NK-92 (cell line): ENCODE measurements around the gene TRIM28.

Experiments
- DNase-seq: peaks from one replicate; lab custom pipeline; 2025; ENCODE audit not compliant: unreplicated experiment; lab: John Stamatoyannopoulos, UW

Gene TRIM28

GRCh38 chr19:58559275-58560006 lies 15.6 kb downstream of the TRIM28 start:
- no peak for DNase-seq

- DNase-seq = no peak
These were observed 16.4 kb downstream of the TRIM28 start for GRCh38 chr19:58560007-58560887.

- no peak for DNase-seq
These were observed 17.1 kb downstream of the TRIM28 start for GRCh38 chr19:58560921-58561320.

- DNase-seq = no peak
These were observed 17.7 kb downstream of the TRIM28 start for GRCh38 chr19:58561373-58562121.

- DNase-seq = no peak
These were observed 18.5 kb downstream of the TRIM28 start for GRCh38 chr19:58562122-58563033.

GRCh38 chr19:58563034-58563573 lies 19.2 kb downstream of the TRIM28 start:
- no peak for DNase-seq

- no peak for DNase-seq
These were observed 20.0 kb downstream of the TRIM28 start for GRCh38 chr19:58563823-58564222.

- DNase-seq = no peak
These were observed 23.1 kb downstream of the TRIM28 start for GRCh38 chr19:58566989-58567388.

GRCh38 chr19:58568453-58569130 lies 24.7 kb downstream of the TRIM28 start:
- no peak for DNase-seq

GRCh38 chr19:58569191-58569942 lies 25.5 kb downstream of the TRIM28 start:
- DNase-seq = no peak

GRCh38 chr19:58569943-58570670 lies 26.2 kb downstream of the TRIM28 start:
- DNase-seq = no peak

- DNase-seq = no peak
These were observed 27.1 kb downstream of the TRIM28 start for GRCh38 chr19:58570770-58571574.

- DNase-seq = no peak
These were observed 27.7 kb downstream of the TRIM28 start for GRCh38 chr19:58571575-58571947.

GRCh38 chr19:58572026-58572817 lies 28.4 kb downstream of the TRIM28 start:
- no peak for DNase-seq

GRCh38 chr19:58572818-58573657 lies 29.2 kb downstream of the TRIM28 start, which contains the start of gene MZF1:
TSS of gene MZF1 (minus strand) at chr19:58573335. CDS start at chr19:58571389, 1,946 bp downstream.
- no peak for DNase-seq
